ACC112 (cell line): Measurements from ENCODE around the gene CCNE1.

Experiments used
- H2AFZ ChIP-seq: fragments of 200-600 bp; sonication (generic); one replicate; pipeline ENCODE4 v1.6.0; 2017; ENCODE audit warnings: antibody characterized with exemption, low read length; ENCODE audit not compliant: unreplicated experiment
- H3K27ac ChIP-seq: fragments of 200-600 bp; sonication (generic); 2 replicates; pipeline ENCODE4 v1.5.1; 2014; ENCODE audit warnings: low read depth, mild to moderate bottlenecking, antibody characterized with exemption, low read length, moderate library complexity
- H3K27me3 ChIP-seq: fragments of 200-600 bp; sonication (generic); 2 replicates; pipeline ENCODE4 v1.6.1; 2014; ENCODE audit warnings: mild to moderate bottlenecking, antibody characterized with exemption, low read length, moderate library complexity, mixed read lengths; ENCODE audit not compliant: insufficient read depth
- H3K36me3 ChIP-seq: fragments of 200-600 bp; sonication (generic); 2 replicates; pipeline ENCODE4 v1.6.1; 2016; ENCODE audit warnings: mild to moderate bottlenecking, antibody characterized with exemption, low read length, moderate library complexity, mixed read lengths; ENCODE audit not compliant: insufficient read depth
- H3K4me1 ChIP-seq: fragments of 200-600 bp; sonication (generic); one replicate; pipeline ENCODE4 v1.6.1; 2016; ENCODE audit warnings: low read length, mixed read lengths; ENCODE audit not compliant: insufficient read depth, unreplicated experiment, control insufficient read depth
- H3K4me3 ChIP-seq: fragments of 200-600 bp; sonication (generic); 2 replicates; pipeline ENCODE4 v1.5.1; 2014; ENCODE audit warnings: mild to moderate bottlenecking, low read depth, low read length
- H3K79me2 ChIP-seq: fragments of 200-600 bp; sonication (generic); one replicate; pipeline ENCODE4 v1.6.0; 2016; ENCODE audit warnings: low read length; ENCODE audit not compliant: control insufficient read depth, unreplicated experiment, insufficient read depth

The CCNE1 gene

DNA sequence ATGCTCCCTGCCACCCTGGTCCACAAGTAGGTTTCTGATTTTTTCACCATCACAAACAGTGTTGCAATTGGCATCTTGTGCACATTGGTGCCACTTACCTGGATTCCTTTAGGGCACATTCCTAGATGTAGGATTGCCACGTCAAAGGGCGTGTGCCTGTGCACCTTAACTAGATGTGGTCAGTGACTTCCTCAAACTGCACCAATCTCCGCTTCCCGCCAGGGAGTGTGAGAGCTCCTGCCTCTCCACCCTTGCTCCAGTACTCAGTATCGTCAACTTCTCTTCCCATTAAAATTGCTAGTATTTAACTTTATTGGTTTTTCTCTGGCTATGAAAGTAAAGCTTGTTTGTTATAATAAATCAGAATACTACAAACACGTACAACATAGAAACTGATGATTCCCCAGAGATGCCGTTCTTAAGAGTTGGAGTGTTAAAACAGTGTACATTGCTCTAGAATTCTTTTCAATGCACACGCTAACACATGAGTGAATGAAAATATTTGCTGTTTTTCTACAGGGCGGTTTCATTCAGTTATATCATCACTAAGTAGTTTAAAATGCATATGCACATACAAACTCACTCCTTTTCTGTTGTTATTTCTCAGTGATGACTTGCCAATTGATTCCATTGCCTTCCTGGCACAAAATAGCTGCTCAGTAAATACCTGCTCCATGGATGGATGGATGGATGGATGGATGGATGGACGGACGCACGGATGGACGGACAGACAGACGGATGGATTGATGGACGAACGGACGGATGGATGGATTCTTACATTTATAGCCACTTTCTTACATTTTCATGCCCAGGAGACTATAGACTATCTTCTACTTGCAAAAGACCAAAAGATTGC lies 23.4 kb downstream of the CCNE1 start:
- Histone ChIP-seq H3K27me3 (peaks cover 23% of the 10 kb centered on the region), H3K27ac (no peak overlapping the region), H3K36me3 (no peaks in the 10 kb centered on the region), H3K79me2 (no peaks in the 10 kb centered on the region), H2AFZ (no peak overlapping the region), H3K4me3 (no peak overlapping the region), H3K4me1 (peaks cover 4% of the 10 kb centered on the region)

DNA sequence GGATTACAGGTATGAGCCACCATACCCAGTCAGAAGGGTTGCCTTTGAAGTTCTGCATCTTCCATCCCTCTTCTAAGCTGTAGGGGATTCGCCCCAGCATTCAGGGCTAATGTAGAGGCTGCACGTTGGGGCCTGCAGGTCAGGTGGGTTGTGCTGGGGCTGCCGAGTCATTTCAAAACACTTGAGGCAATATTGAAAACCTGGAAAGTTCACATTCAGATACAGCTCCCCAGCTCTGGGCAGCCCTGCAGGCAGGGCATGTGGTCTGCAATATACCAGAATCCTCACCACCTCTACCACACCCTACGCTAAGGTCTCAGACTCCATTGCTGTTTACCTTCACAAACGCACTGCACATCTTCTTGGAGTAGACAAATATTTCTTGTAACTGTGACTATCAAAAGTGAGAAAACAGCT lies 24.6 kb downstream of the CCNE1 start:
- no peak overlapping the region for H3K4me3 ChIP-seq
- H3K27ac ChIP-seq = no peak overlapping the region
- no peaks in the 10 kb centered on the region for H3K79me2 ChIP-seq
- H3K27me3 ChIP-seq = peaks cover 18% of the 10 kb centered on the region
- no peak overlapping the region for H2AFZ ChIP-seq
- no peaks in the 10 kb centered on the region for H3K4me1 ChIP-seq
- H3K36me3 ChIP-seq = no peaks in the 10 kb centered on the region

DNA sequence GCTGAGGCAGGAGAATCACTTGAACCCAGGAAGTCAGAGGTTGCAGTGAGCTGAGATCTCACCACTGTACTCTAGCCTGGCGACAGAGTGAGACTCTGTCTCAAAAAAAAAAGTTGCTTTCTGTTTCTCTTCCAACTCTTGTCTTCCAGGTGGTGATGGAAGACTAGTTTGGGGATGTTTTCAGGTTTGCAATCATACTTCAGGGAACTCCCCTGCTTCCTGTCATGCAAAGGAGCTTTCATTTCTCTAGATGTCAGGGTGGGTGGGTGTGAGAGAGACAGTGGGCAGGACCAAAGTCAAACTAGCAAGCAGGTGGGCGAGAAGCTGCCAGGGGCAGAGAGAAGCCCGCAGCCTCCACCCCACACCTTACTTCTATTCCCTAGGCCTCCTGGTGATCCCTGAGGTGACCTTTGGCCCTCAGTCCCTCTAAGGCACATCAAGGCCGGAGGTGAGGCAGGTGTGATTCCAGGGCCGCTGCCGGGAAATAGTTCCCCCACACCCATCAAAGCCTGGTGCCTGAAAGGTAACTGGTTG lies 25.7 kb downstream of the CCNE1 start:
- H3K27ac ChIP-seq = no peak overlapping the region
- H3K36me3 ChIP-seq = no peaks in the 10 kb centered on the region
- H2AFZ ChIP-seq = no peak overlapping the region
- no peak overlapping the region for H3K4me3 ChIP-seq
- no peaks in the 10 kb centered on the region for H3K4me1 ChIP-seq
- peaks cover 25% of the 10 kb centered on the region for H3K27me3 ChIP-seq
- H3K79me2 ChIP-seq = no peaks in the 10 kb centered on the region

DNA sequence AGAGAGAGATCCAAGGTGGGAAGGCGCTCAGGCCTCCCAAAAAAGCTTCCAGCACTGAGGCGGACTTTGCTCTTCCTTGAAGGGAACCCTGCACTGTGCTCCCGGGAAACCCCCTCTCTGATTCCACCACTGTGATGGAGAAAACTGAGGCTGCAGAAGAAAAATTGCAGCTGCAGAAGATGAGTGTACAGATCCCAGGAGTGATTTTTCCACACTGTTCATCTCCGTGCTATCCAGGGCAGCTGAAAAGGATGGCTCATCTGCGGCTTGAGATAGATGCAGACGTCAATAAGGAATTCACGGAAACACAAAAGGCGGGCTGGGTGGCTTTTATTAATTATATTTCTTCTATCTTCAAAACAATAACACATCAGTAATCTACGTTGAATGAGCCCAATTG lies 26.2 kb downstream of the CCNE1 start:
- H3K79me2 ChIP-seq = no peaks in the 10 kb centered on the region
- no peaks in the 10 kb centered on the region for H3K4me1 ChIP-seq
- no peak overlapping the region for H2AFZ ChIP-seq
- no peak overlapping the region for H3K4me3 ChIP-seq
- H3K27me3 ChIP-seq = peaks cover 27% of the 10 kb centered on the region
- no peak overlapping the region for H3K27ac ChIP-seq
- no peaks in the 10 kb centered on the region for H3K36me3 ChIP-seq

DNA sequence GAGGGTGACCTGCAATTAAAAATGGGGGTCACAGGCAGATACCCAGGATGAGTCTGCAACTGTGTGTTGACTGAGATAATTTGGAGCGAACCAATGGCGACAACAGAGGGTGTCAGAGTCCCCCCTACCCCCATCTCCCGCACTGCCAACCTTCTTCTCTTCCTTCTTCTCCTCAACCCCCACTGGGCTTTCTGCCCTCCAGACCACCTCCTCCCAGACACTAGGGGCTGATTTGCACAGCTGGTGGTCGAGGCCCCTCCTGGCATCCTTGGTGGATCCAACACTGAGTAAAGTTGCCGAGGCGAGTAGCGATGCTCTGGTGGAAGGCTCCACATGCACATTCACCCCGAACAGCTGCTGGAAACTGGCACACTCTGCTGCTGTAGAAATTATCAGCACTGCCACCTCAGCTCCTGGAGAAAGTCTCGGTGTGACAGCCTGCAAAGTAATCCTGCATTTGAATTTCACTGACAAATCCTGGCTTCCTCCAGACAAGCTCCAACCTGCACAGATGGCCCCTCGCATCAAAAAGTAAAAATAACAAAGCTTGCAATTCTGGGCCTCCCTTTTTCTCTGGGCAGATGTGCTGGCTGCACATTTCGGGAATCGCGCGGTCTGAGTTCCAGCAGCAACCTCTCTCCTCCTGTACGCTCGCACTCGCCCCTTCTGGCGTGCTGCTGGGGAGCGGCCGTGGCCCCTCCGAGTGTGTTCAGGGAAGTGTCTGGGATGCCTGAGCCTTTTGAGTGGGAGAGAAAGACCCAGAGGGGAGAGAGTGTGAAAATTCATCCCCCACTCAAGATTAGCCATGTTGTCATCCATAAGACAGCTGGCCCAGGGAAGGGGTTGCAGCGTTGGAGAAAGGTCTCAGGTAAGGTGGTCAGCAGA lies 28.5 kb downstream of the CCNE1 start:
- Histone ChIP-seq H3K4me1 (no peaks in the 10 kb centered on the region), H3K27me3 (peaks cover 36% of the 10 kb centered on the region)

DNA sequence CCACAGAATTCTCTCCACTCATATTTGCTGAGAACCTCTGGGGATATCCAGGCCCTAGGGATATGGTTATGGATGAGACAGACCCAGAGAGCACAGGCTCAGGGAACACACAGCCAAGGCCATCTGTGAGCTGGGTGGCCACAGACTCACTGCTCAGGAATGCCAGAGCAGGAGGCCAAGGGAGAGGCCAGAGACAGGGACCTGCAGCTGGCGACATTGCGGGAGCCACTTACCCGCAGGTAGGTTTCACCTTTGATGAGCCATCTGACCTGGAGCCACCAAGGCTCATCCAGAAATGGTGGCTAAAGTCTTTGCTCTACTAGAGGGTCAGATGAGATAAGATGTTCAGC lies 29.4 kb downstream of the CCNE1 start:
- H3K27me3 ChIP-seq = peaks cover 36% of the 10 kb centered on the region
- no peaks in the 10 kb centered on the region for H3K79me2 ChIP-seq
- no peaks in the 10 kb centered on the region for H3K36me3 ChIP-seq
- H3K27ac ChIP-seq = no peak overlapping the region
- no peak overlapping the region for H2AFZ ChIP-seq
- H3K4me3 ChIP-seq = no peak overlapping the region
- H3K4me1 ChIP-seq = no peaks in the 10 kb centered on the region

More for the DNA sequence above, 28.5 kb downstream of the CCNE1 start:
- H3K36me3 ChIP-seq = no peaks in the 10 kb centered on the region
- H2AFZ ChIP-seq = no peak overlapping the region
- no peaks in the 10 kb centered on the region for H3K79me2 ChIP-seq
- no peak overlapping the region for H3K4me3 ChIP-seq
- H3K27ac ChIP-seq = no peak overlapping the region

DNA sequence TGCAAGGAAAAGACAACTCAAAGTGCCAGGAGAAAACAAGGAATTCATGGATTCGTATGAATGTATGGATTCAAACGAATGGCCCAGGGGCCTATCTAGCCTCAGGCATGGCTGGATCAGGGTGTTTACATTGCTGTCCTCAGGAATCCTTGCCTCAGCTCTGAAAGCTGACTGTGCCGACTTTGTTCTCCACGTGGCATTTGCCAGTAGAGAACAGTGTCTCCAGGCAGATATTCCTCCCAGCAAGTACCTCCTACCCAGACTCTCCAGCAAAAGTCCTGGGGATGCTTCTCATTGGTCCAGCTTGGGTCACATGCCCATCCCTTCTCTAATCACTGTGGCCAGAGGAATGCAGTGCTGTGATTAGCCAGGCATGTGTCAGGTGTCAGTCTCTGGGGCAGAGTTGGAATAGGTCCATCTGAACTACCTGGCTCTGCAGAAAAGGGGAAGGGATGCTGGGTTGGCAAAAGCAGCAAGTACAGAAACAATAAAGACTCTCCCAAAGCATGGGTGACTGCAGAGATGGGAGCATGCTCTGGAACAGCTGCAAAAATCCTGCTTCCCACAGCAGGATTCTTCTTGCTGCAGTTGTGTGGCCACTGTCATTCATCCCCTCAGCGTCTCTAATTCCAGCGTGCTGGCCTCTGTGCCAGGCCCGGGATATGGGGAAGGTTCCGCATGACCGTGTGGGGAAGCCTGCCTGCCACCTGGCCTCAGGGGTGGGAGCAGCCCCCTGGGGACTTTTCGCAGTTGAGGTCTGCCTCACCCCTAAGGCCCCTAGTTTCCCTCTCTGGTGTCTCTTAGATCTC lies 30.0 kb downstream of the CCNE1 start:
- Histone ChIP-seq H3K4me1 (no peaks in the 10 kb centered on the region), H3K4me3 (no peak overlapping the region), H3K36me3 (no peaks in the 10 kb centered on the region), H3K27me3 (peaks cover 36% of the 10 kb centered on the region), H3K79me2 (no peaks in the 10 kb centered on the region), H3K27ac (no peak overlapping the region), H2AFZ (no peak overlapping the region)

DNA sequence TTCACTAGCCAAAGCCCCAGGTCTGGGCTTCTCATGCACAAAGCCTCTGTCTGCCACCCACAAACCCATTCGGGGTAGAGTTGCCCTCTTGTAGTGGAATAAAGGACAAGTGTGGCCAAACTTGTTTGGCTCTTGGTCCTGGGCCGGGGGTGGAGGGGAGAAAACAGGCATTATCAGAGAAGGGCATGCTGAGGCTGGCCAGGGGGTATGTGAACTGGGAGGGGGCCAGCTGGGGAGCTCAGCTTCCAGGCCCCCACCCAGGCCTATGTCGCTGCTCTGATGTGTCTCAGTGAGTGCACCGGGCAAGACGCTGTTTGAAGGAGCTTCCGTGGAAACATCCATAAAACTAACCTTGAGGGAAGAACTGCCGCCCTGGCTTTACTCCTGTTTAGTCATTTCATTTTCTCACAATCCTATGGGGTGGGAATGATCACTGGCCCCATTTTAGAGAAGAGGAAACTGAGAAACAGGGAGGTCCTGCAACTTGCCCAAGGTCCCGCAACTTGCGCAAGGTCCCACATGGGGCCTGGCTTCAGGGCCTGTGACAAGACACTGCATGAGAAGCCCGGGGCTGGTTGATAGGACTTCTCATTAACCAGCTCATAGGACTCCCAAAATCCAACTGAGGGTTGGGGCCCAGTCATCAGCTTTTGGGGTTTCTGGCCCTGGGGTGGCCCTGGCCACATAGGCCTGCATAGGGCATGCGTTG lies 30.8 kb downstream of the CCNE1 start:
- no peaks in the 10 kb centered on the region for H3K36me3 ChIP-seq
- no peaks in the 10 kb centered on the region for H3K79me2 ChIP-seq
- no peak overlapping the region for H3K27ac ChIP-seq
- no peak overlapping the region for H3K4me3 ChIP-seq
- no peaks in the 10 kb centered on the region for H3K4me1 ChIP-seq
- H3K27me3 ChIP-seq = peaks cover 36% of the 10 kb centered on the region
- no peak overlapping the region for H2AFZ ChIP-seq

DNA sequence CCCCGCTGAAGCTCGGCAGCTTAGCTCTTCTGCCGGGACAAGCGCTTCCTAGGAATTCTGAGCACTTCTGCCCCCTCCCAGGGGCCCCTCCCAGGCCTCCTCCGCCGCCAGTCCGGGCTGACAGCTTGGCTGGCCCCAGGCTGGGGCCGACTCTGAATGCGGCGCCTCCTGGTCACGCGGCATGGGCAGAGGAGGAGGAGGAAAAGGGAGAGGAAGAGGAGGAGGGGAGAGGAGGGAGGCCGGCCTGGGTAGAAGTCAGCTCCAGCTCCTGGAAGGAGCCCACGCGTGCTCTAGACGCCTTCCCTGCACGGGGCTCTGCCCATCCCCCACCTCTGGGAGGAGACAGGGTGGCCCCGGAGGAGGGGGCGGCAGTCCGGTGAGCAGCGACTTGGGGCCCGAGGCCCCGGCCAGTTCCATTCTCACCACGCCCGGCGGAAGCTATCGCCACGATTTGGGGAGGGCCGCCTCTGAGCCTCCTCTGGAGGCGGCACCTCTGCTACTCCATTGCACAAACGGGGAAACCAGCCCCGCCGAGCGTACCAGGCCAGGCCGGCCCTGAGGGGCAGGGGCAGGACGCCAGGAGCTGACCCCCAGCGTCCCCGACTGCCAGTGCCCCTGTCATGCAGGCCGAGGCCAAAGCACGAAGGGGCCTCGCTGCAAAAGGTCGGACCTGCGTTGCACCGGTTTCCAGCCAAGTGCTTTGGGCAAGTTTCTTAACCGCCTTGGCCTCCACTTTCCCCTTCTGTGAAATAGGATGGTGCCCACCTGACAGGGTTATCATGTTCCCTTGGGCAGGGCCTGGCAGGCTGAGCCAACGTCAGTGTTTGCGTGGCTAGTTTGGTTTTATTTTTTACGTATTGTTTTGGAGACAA lies 31.6 kb downstream of the CCNE1 start:
- no peaks in the 10 kb centered on the region for H3K36me3 ChIP-seq
- H3K27ac ChIP-seq = no peak overlapping the region
- no peaks in the 10 kb centered on the region for H3K79me2 ChIP-seq
- peaks cover 36% of the 10 kb centered on the region for H3K27me3 ChIP-seq
- peak overlapping the region; percentile 95 for H3K4me3 ChIP-seq
- no peaks in the 10 kb centered on the region for H3K4me1 ChIP-seq
- H2AFZ ChIP-seq = no peak overlapping the region
